NCI-H2196 (cell line): ENCODE data around the gene MYO1E.
"Not testable (repeated sequence)": the region's sequence is repeated elsewhere in the genome, so short reads cannot be mapped to it uniquely, and the experiment has no call there.

Experiments used
- DNase-seq: peaks from one replicate; lab custom pipeline; 2025; ENCODE audit not compliant: unreplicated experiment; lab: John Stamatoyannopoulos, UW

MYO1E gene

GRCh38 chr15:59352189-59352588, 20.5 kb downstream of the MYO1E start:
- no peak for DNase-seq

GRCh38 chr15:59350421-59350732, 22.3 kb downstream of the MYO1E start:
- no peak for DNase-seq

- DNase-seq, result no peak
Measured at GRCh38 chr15:59349680-59350420, 22.8 kb downstream of the MYO1E start.

- no peak for DNase-seq
Measured at GRCh38 chr15:59347915-59348314, 24.8 kb downstream of the MYO1E start.

- no peak for DNase-seq
Measured at GRCh38 chr15:59346951-59347350, 25.7 kb downstream of the MYO1E start.

- no peak for DNase-seq
Measured at GRCh38 chr15:59345326-59345725, 27.3 kb downstream of the MYO1E start.

GRCh38 chr15:59344311-59344710, 28.4 kb downstream of the MYO1E start:
- no peak for DNase-seq

- DNase-seq, result no peak
Measured at GRCh38 chr15:59340325-59340724, 32.3 kb downstream of the MYO1E start.

- DNase-seq, result no peak
Measured at GRCh38 chr15:59339252-59339672, 33.4 kb downstream of the MYO1E start.

- no peak for DNase-seq
Measured at GRCh38 chr15:59338414-59338813, 34.3 kb downstream of the MYO1E start.

- not testable (repeated sequence) for DNase-seq
Measured at GRCh38 chr15:59336725-59337124, 35.9 kb downstream of the MYO1E start.

- DNase-seq, result no peak
Measured at GRCh38 chr15:59335207-59335786, 37.4 kb downstream of the MYO1E start.

GRCh38 chr15:59334076-59334415, 38.6 kb downstream of the MYO1E start:
- no peak for DNase-seq

GRCh38 chr15:59333401-59334075, 39.1 kb downstream of the MYO1E start:
- DNase-seq, result no peak

GRCh38 chr15:59332009-59332408, 40.7 kb downstream of the MYO1E start:
- DNase-seq, result no peak

- no peak for DNase-seq
Measured at GRCh38 chr15:59330649-59331048, 42.0 kb downstream of the MYO1E start.

GRCh38 chr15:59329570-59330350, 42.9 kb downstream of the MYO1E start:
- no peak for DNase-seq

GRCh38 chr15:59329091-59329490, 43.6 kb downstream of the MYO1E start:
- no peak for DNase-seq

GRCh38 chr15:59327942-59328341, 44.7 kb downstream of the MYO1E start:
- no peak for DNase-seq

GRCh38 chr15:59326856-59327255, 45.8 kb downstream of the MYO1E start:
- DNase-seq, result no peak

- no peak for DNase-seq
Measured at GRCh38 chr15:59322056-59322759, 50.5 kb downstream of the MYO1E start.
